HG02981 (cell line): ENCODE results near the gene OR11H7.
"Not testable (repeated sequence)": the region's sequence is repeated elsewhere in the genome, so short reads cannot be mapped to it uniquely, and the experiment has no call there.

Source experiments
- ATAC-seq: cut with Tn5 transposase; IDR thresholded peaks from one replicate; pipeline ENCODE4 v1.9.1; 2021; ENCODE audit warnings: mild to moderate bottlenecking, moderate library complexity; ENCODE audit not compliant: unreplicated experiment

OR11H7 gene

DNA sequence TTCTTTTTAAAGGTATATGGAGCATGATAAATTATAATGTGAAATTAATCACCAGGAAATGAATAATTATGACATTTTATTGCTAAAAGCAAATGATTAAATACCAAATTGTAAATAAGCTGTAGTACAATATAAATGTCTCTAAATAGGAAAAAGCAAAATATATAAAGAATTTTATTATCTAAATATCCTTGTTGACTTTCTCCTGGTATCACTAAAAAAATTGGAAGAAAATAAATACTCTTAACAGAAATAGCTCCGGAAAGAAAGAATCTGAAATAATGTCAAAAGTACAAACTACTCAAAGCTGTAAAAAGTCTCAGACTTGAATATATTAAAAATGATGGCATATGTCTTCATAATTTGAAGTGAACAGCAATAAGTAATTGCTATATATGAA lies at the start of gene OR11H7:
Gene OR11H7 (plus strand): TSS at position 301 of the 400 bp plus-strand sequence.
- no peak for ATAC-seq

DNA sequence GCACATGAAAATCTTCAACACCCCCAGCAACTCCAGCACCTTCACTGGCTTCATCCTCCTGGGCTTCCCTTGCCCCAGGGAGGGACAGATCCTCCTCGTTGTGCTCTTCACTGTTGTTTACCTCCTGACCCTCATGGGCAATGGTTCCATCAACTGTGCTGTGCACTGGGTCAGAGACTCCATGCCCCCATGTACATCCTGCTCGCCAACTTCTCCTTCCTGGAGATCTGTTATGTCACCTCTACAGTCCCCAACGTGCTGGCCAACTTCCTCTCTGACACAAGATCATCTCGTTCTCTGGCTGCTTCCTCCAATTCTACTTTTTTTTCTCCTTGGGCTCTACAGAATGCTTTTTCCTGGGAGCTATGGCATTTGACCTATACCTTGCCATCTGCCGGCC lies 49.6 kb upstream of the OR11H7 start:
- no peak for ATAC-seq

- ATAC-seq: no peak
These were observed 48.9 kb upstream of the OR11H7 start for GRCh38 chr14:20179880-20180279.

- no peak for ATAC-seq
These were observed 48.3 kb upstream of the OR11H7 start for GRCh38 chr14:20180486-20180885.

DNA sequence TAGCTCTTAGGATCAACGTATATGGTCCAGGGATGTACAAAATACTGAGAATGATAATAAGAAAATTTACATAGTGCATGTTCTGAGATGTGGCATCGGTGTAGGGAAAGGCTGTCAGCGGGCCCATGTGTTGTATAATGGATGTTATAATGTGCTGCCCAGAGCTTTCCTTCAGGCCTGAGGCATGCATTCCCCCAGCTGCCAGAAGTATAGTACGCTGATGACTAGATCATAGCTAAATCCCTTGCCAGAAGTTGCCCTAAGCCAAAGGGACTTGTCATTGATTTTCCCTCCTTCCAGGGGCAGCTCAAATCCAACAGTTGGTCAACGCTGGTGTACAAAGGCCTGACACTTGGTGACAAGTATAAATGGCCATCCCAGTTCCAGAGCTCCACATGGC lies 44.6 kb upstream of the OR11H7 start:
- ATAC-seq: no peak

DNA sequence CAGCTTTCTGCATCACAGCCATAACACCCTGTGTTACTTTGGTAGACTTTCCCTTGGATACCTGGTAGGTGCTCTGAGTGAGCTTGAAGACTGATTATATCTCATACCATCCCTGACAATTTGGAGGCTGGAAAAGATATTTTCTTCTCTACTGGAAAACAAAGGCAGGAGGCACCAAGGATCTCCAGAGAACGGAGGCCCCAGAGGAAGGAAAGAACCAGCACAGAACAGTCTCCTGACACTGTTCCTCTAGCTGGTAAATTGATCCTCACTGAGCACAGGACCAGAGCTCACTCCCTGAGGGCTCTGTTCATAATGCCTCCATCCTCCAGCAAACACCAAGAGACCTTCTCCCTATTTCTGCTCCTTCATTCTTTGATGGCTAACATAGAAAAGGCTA lies 38.2 kb upstream of the OR11H7 start, which contains the start of gene OR11G2:
Gene OR11G2 (plus strand): TSS at position 301 of the 400 bp plus-strand sequence. CDS start 6,542 bp downstream, outside the sequence.
- ATAC-seq: no peak

GRCh38 chr14:20191396-20191795 lies 37.4 kb upstream of the OR11H7 start:
- ATAC-seq: no peak

DNA sequence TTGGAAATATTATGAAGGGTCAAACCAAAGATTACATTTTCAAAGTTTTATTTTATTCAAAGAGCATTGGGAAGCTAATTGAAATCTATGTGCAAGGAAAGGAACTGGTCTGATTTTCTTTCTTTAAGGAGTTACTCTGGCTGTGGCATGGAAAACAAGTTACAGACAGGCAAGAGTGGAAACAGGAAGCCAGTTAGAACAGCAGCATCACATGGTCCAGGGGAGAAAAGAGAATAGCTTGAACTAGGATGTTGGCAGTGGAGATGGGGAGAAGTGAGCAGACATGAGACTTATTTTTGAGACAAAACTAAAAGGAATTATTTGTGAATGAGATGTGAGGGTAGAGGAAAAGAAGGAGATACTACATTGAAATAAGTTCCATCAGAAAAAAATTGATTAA lies 34.7 kb upstream of the OR11H7 start:
- ATAC-seq: no peak

- ATAC-seq: not testable (repeated sequence)
These were observed 33.6 kb upstream of the OR11H7 start for GRCh38 chr14:20195170-20195569.

GRCh38 chr14:20195911-20196310 lies 32.9 kb upstream of the OR11H7 start:
- ATAC-seq: no peak

- no peak for ATAC-seq
These were observed 31.3 kb upstream of the OR11H7 start for GRCh38 chr14:20197459-20197858.

- no peak for ATAC-seq
These were observed 29.8 kb upstream of the OR11H7 start for GRCh38 chr14:20198991-20199390.

DNA sequence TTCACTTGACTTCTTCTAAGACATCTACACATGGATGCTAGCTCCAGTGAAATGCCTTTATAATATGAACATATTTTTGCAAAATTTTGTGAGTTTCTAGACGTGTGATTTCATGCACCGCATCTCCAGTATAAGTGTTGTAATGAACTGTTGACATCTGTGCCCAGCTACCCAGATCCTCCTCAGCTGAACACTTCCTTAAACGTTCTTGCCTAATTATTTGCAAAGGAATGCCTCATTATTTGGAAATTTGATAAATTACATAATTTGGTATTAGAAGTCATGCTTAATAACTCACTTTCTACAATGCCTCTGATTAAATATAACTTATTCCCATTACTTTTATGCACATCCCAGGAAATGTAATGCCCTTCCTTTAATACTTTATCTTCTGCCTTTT lies 24.1 kb upstream of the OR11H7 start:
- no peak for ATAC-seq

- ATAC-seq: no peak
These were observed 19.2 kb upstream of the OR11H7 start for GRCh38 chr14:20209595-20209994.

- ATAC-seq: not testable (repeated sequence)
These were observed 16.4 kb upstream of the OR11H7 start for GRCh38 chr14:20212406-20212805.

- no peak for ATAC-seq
These were observed 13.6 kb upstream of the OR11H7 start for GRCh38 chr14:20215196-20215595.

DNA sequence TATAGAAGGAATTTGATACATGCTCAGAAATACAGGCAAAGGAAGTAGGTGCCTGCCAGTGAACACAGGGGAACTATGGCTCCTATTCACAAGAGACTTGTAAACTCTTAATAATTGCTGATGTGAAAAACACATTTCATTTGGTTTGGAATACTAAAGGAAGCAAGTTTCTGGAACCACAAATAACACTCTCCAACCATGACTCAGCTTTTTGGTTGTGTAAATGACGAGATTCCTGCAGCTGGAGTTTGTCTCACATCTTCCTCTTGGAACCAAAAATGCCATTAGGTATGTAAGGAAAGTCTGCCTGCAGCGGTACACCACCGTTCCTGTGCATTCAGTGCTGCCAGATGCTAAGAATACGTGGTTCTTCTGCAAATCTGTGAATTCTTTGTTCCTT lies 9.7 kb upstream of the OR11H7 start:
- no peak for ATAC-seq

DNA sequence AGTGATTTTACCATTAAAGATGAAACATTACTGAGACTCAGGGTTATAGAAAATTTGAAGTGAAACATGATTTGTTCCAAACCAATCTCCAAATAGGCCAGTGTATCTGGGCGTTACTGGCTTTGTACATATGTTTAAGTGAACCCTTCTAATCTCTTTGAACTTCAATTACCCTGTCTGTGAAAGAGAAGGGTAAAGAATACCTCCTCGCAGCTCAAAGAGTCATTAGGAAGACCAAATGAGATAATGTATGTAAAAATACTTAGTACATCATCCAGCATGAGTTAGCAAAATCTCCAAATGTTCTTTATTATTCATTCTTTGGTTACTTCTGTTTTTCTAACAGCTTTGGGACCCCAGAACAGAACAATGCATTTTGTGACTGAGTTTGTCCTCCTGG lies 5.4 kb upstream of the OR11H7 start, which contains the start of gene OR11H6:
Gene OR11H6 (plus strand): TSS at position 301 of the 400 bp plus-strand sequence. CDS start 0 bp downstream, at position 301.
- ATAC-seq: no peak

DNA sequence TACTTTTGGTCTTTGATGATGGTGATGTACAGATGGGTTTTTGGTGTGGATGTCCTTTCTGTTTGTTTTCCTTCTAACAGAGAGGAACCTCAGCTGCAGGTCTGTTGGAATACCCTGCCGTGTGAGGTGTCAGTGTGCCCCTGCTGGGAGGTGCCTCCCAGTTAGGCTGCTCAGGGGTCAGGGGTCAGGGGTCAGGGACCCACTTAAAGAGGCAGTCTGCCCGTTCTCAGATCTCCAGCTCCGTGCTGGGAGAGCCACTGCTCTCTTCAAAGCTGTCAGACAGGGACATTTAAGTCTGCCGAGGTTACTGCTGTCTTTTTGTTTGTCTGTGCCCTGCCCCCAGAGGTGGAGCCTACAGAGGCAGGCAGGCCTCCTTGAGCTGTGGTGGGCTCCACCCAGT lies 6.6 kb downstream of the OR11H7 start:
- ATAC-seq: not testable (repeated sequence)

DNA sequence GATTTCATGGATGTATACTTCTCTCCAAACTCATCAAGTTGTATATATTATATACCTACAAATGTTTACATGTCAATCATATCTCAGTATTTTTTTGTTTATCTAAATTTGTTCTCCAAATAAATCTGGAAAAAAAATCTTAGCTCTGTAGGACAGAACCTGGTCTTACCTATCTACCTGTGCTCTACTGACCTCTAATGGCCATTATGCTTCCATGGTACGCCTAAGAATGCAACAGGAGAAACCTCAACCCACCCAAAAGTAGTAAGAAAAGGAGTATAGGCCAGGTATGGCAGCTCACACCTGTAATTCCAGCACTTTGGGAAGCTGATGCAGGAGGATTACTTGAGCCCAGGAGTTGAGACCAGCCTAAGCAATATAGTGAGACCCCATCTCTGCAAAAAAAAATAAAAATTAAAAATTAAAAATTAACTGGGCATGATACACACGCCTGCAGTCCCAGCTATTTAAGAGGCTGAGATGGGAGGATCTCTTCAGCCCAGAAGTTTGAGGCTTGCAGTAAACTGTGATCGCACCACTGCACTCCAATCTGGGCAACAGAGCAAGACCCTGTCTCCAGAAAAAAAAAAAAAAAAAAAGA lies 19.0 kb downstream of the OR11H7 start:
- no peak for ATAC-seq

DNA sequence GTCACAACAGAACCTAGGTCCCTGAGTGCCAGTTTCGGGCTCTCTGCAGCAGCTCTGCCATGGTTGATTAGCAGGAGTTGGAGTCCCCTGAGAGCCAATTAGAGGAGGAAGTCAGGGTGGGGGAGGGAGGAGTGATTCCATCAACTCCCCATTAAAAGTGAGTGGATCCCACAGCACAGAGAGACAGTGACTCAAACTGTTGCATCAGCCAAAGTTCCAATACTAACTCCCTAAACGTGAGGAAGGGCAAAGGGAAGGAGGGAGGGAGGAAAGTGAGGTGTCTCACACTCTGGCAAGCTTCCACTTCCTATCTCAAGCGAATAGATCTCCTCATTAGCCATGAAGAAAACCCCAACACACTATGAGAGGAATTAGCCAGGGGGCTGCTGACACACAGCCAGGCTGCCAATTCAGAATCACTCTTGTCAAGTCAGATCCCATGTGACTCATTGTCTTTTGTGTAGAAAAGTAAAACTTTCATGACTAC lies 33.9 kb downstream of the OR11H7 start:
- ATAC-seq: no peak

- ATAC-seq: not testable (repeated sequence)
These were observed 35.6 kb downstream of the OR11H7 start for GRCh38 chr14:20264361-20264760.

DNA sequence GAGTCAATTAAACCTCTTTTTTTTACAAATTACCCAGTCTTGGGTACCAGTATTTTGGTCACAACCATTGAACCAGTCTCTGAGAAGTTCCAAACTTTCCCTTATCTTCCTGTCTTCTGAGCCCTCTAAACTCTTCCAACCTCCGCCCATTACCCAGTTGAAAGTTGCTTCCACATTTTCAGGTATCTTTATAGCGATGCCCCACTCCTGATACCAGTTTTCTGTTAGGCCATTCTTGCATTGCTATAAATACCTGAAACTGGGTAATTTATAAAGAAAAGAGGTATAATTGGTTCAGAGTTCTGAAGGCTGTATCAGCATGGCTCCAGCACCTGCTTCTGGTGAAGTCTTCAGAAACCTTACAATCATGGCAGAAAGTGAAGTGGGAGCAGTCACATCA lies 45.3 kb downstream of the OR11H7 start:
- ATAC-seq: no peak
